Transverse colon (tissue), 4 donors: ENCODE data around the gene BSND. TPM values are rescaled to one million over a fixed set of nuclear protein-coding genes. Genes with fewer than 3 reads are reported as not detected.

ENCODE experiments used
- DNase-seq: peaks from one replicate; pipeline ENCODE4 v3.0.0-alpha.2; 2019
- H3K27ac ChIP-seq, 4 donors: fragments of 200-600 bp; sonication (generic); 2 replicates each; pipeline ENCODE4 v1.5.1; 2016 to 2018; ENCODE audit warnings: inconsistent platforms in 4 of 4
- H3K27me3 ChIP-seq: fragments of 200-600 bp; sonication (generic); 2 replicates; pipeline ENCODE4 v1.5.1; 2017; ENCODE audit warnings: inconsistent platforms
- H3K36me3 ChIP-seq, 4 donors: fragments of 200-600 bp; sonication (generic); 2 replicates each; pipeline ENCODE4 v1.5.1; 2017 to 2019; ENCODE audit warnings: inconsistent platforms in 4 of 4
- H3K4me1 ChIP-seq, 4 donors: fragments of 200-600 bp; sonication (generic); 2 replicates each; pipeline ENCODE4 v1.5.1; 2017 to 2020; ENCODE audit warnings: inconsistent platforms in 4 of 4
- H3K4me3 ChIP-seq, 4 donors: fragments of 200-600 bp; sonication (generic); 1 replicate in 1 of 4; 2 replicates in 3 of 4; pipeline versions ENCODE4 v1.5.1 to v1.6.1; 2017 to 2019; ENCODE audit warnings: inconsistent platforms in 4 of 4
- H3K9me3 ChIP-seq, 2 donors: fragments of 200-600 bp; sonication (generic); 2 replicates each; pipeline ENCODE4 v1.5.1; 2017 to 2019; ENCODE audit warnings: inconsistent platforms in 2 of 2
- CTCF ChIP-seq, 5 experiments: fragments of 200-600 bp in 3 of 5; fragments of 450-650 bp in 2 of 5; sonication (generic) in 3 of 5; IDR thresholded peaks; 1 replicate in 2 of 5; 2 replicates in 3 of 5; pipeline ENCODE4 v1.5.1; 2016 to 2017; ENCODE audit warnings: antibody characterized with exemption in 5 of 5, inconsistent platforms in 3 of 5, mild to moderate bottlenecking in 2 of 5, moderate library complexity in 1 of 5
- EP300 ChIP-seq: sonication (generic); formaldehyde crosslinking; IDR thresholded peaks from one replicate; pipeline ENCODE4 v1.6.1; 2017; ENCODE audit warnings: antibody characterized with exemption, low read depth
- POLR2A ChIP-seq: fragments of 450-650 bp; IDR thresholded peaks from one replicate; pipeline ENCODE4 v1.6.1; 2016; ENCODE audit warnings: antibody characterized with exemption, mild to moderate bottlenecking, moderate library complexity
- POLR2AphosphoS5 ChIP-seq, 3 donors: sonication (generic); formaldehyde crosslinking; IDR thresholded peaks; one replicate each; pipeline ENCODE4 v1.6.1; 2016; ENCODE audit warnings: antibody characterized with exemption in 3 of 3
- WGBS, 2 donors: methylation state at CpG; one replicate each; pipeline ENCODE4 v1.1.5; 2018; ENCODE audit warnings: low coverage in 1 of 2; 5-methylcytosine and 5-hydroxymethylcytosine counted together
- in situ Hi-C, 4 donors: fragments of 200-750 bp; cut with MboI; loops; one replicate each; pipeline versions ENCODE4 v1.15.0 to v1.15.1; 2017; ENCODE audit warnings: low sequenced_read_pairs in 3 of 4, low pct_ligation_motif_present in 1 of 4, low pct_unique_long_range_greater_than_20kb in 1 of 4
- intact Hi-C: fragments of 100-400 bp; cut with DNase I; formaldehyde crosslinking; loops from one replicate; pipeline ENCODE4 v1.15.1; 2023; ENCODE audit warnings: low total_unique reads
- total RNA-seq, 4 donors: library from RNA; depleted of rRNA; stranded (reverse); fragments of >200 nt; gene quantifications; one replicate each; pipeline ENCODE4 v1.1.0, GENCODE V29; 2016

The BSND gene
- total RNA-seq, 4 donors from 2014 or later, result not detected

- intact Hi-C loops (no loop called here), in situ Hi-C loops (no loop called here)
- Histone ChIP-seq H3K27me3 (no peaks in the 10 kb centered on the region), H3K9me3 (no peaks in the 10 kb centered on the region), H3K4me1 (no peaks in the 10 kb centered on the region), H3K27ac (no peak overlapping the region), H3K36me3 (no peaks in the 10 kb centered on the region), H3K4me3 (no peak overlapping the region)
- TF ChIP-seq EP300 (no peak), POLR2AphosphoS5 (IDR thresholded peaks at IDR 0.05) (no peak), CTCF (IDR thresholded peaks at IDR 0.05) (no peak), POLR2A (no peak)
- 64 to 85% methylated on average over 2 to 4 of the region's 4 CpGs for WGBS, 2 donors
- DNase-seq, result no peak
These were observed 48.1 kb downstream of the BSND start for GRCh38 chr1:55046871-55047270.

- no peaks in the 10 kb centered on the region for H3K36me3 ChIP-seq
- WGBS, 2 donors, result 88% methylated on average over 3 of the region's 3 CpGs; no CpG with 5 or more reads in 1 of the 2 donors
- no peaks in the 10 kb centered on the region for H3K9me3 ChIP-seq
- no peak overlapping the region for H3K4me3 ChIP-seq
- intact Hi-C loops (no loop called here), in situ Hi-C loops (no loop called here)
- no peak overlapping the region for H3K27ac ChIP-seq
- H3K4me1 ChIP-seq, result no peaks in the 10 kb centered on the region
- H3K27me3 ChIP-seq, result no peaks in the 10 kb centered on the region
- TF ChIP-seq POLR2A, result no peak
- TF ChIP-seq CTCF (IDR thresholded peaks at IDR 0.05), result no peak
- TF ChIP-seq POLR2AphosphoS5 (IDR thresholded peaks at IDR 0.05), result no peak
- no peak for TF ChIP-seq EP300
- no peak for DNase-seq
These were observed 48.9 kb downstream of the BSND start for GRCh38 chr1:55047611-55048010.

- in situ Hi-C loops, result no loop called here
- 83 to 86% methylated on average over 4 to 11 of the region's 11 CpGs for WGBS, 2 donors
- Histone ChIP-seq H3K27me3 (no peaks in the 10 kb centered on the region), H3K36me3 (no peaks in the 10 kb centered on the region), H3K9me3 (no peaks in the 10 kb centered on the region), H3K4me3 (no peak overlapping the region), H3K4me1 (no peaks in the 10 kb centered on the region), H3K27ac (no peak overlapping the region)
- intact Hi-C loops, result no loop called here
- DNase-seq, result no peak
- no peak for TF ChIP-seq POLR2A
- TF ChIP-seq CTCF (IDR thresholded peaks at IDR 0.05), result no peak
- TF ChIP-seq EP300, result no peak
- TF ChIP-seq POLR2AphosphoS5 (IDR thresholded peaks at IDR 0.05), result no peak
These were observed 49.9 kb downstream of the BSND start for GRCh38 chr1:55048453-55049270.

- Histone ChIP-seq H3K27ac (no peak overlapping the region), H3K9me3 (no peaks in the 10 kb centered on the region), H3K4me1 (no peaks in the 10 kb centered on the region), H3K4me3 (no peak overlapping the region), H3K27me3 (no peaks in the 10 kb centered on the region), H3K36me3 (no peaks in the 10 kb centered on the region)
- TF ChIP-seq EP300, result no peak
- no peak for TF ChIP-seq POLR2AphosphoS5 (IDR thresholded peaks at IDR 0.05)
- TF ChIP-seq POLR2A, result no peak
- TF ChIP-seq CTCF (IDR thresholded peaks at IDR 0.05), result no peak
- in situ Hi-C loops, result no loop called here
- intact Hi-C loops, result no loop called here
- no peak for DNase-seq
- WGBS, 2 donors, result 78% methylated on average over 9 of the region's 9 CpGs; no CpG with 5 or more reads in 1 of the 2 donors
These were observed 50.7 kb downstream of the BSND start for GRCh38 chr1:55049271-55049913.
